ENCODE measurements around the gene MEIOB.

MEIOB gene

GRCh38 chr16:1915732-1916639, 44.0 kb upstream of the MEIOB start:
- Histone ChIP-seq H3K36me3 (no peaks in the 10 kb centered on the region), H3K4me2 (no peak overlapping the region), H3K9me3 (no peaks in the 10 kb centered on the region), H3K9ac (no peak overlapping the region), H3K4me3 (no peak overlapping the region), H3K4me1 (no peaks in the 10 kb centered on the region), H3K27ac (no peak overlapping the region), H4K20me1 (peaks cover 40% of the 10 kb centered on the region; the same call in 1 of the 2 replicates), H3K27me3 (peaks cover 81% of the 10 kb centered on the region)
- TF ChIP-seq Cebpa-rat (IDR thresholded peaks at IDR 0.05): no peak

- H3K9ac ChIP-seq: no peak overlapping the region
- no peak for TF ChIP-seq Cebpa-rat (IDR thresholded peaks at IDR 0.05)
- no peak overlapping the region for H3K4me3 ChIP-seq
- no peak overlapping the region for H3K27ac ChIP-seq
- peaks cover 71% of the 10 kb centered on the region for H3K27me3 ChIP-seq
- no peak overlapping the region for H3K4me2 ChIP-seq
- H3K36me3 ChIP-seq: no peaks in the 10 kb centered on the region
- no peaks in the 10 kb centered on the region for H3K9me3 ChIP-seq
- H4K20me1 ChIP-seq: peaks cover 33% of the 10 kb centered on the region; the same call in 1 of the 2 replicates
- no peaks in the 10 kb centered on the region for H3K4me1 ChIP-seq
These were observed 43.0 kb upstream of the MEIOB start for GRCh38 chr16:1914988-1915387.

- Histone ChIP-seq H3K4me3 (no peak overlapping the region), H4K20me1 (peaks cover 24% of the 10 kb centered on the region; the same call in 1 of the 2 replicates), H3K36me3 (no peaks in the 10 kb centered on the region), H3K27me3 (peaks cover 67% of the 10 kb centered on the region), H3K4me1 (no peaks in the 10 kb centered on the region), H3K9me3 (no peaks in the 10 kb centered on the region), H3K4me2 (no peak overlapping the region), H3K27ac (no peak overlapping the region), H3K9ac (no peak overlapping the region)
- TF ChIP-seq Cebpa-rat (IDR thresholded peaks at IDR 0.05): no peak
These were observed 42.2 kb upstream of the MEIOB start for GRCh38 chr16:1914084-1914608.

GRCh38 chr16:1913327-1914083, 41.5 kb upstream of the MEIOB start:
- Histone ChIP-seq H4K20me1 (peaks cover 18% of the 10 kb centered on the region; the same call in 1 of the 2 replicates), H3K36me3 (no peaks in the 10 kb centered on the region), H3K9me3 (no peaks in the 10 kb centered on the region), H3K4me1 (no peaks in the 10 kb centered on the region), H3K9ac (no peak overlapping the region), H3K27ac (no peak overlapping the region), H3K4me2 (no peak overlapping the region), H3K4me3 (no peak overlapping the region), H3K27me3 (peaks cover 67% of the 10 kb centered on the region)
- no peak for TF ChIP-seq Cebpa-rat (IDR thresholded peaks at IDR 0.05)

- TF ChIP-seq Cebpa-rat (IDR thresholded peaks at IDR 0.05): no peak
- H3K36me3 ChIP-seq: no peaks in the 10 kb centered on the region
- H3K4me3 ChIP-seq: no peak overlapping the region
- no peak overlapping the region for H3K4me2 ChIP-seq
- peaks cover 67% of the 10 kb centered on the region for H3K27me3 ChIP-seq
- no peaks in the 10 kb centered on the region for H3K9me3 ChIP-seq
- H3K4me1 ChIP-seq: no peaks in the 10 kb centered on the region; the same call in 1 of the 2 replicates
- H3K27ac ChIP-seq: no peak overlapping the region
- peaks cover 11% of the 10 kb centered on the region; the same call in 1 of the 2 replicates for H4K20me1 ChIP-seq
- H3K9ac ChIP-seq: no peak overlapping the region
These were observed 40.2 kb upstream of the MEIOB start for GRCh38 chr16:1912215-1912543.

- H3K9me3 ChIP-seq: no peaks in the 10 kb centered on the region
- H3K36me3 ChIP-seq: no peaks in the 10 kb centered on the region
- no peak overlapping the region for H3K27ac ChIP-seq
- no peak overlapping the region for H3K4me2 ChIP-seq
- no peak overlapping the region for H3K4me3 ChIP-seq
- H3K4me1 ChIP-seq: no peaks in the 10 kb centered on the region; the same call in 1 of the 2 replicates
- H3K9ac ChIP-seq: no peak overlapping the region
- peaks cover 67% of the 10 kb centered on the region for H3K27me3 ChIP-seq
- peaks cover 6% of the 10 kb centered on the region; the same call in 1 of the 2 replicates for H4K20me1 ChIP-seq
- TF ChIP-seq Cebpa-rat (IDR thresholded peaks at IDR 0.05): no peak
These were observed 39.7 kb upstream of the MEIOB start for GRCh38 chr16:1911467-1912214.

- H4K20me1 ChIP-seq: no peaks in the 10 kb centered on the region
- H3K27ac ChIP-seq: no peak overlapping the region
- no peak overlapping the region for H3K4me3 ChIP-seq
- no peak for TF ChIP-seq Cebpa-rat (IDR thresholded peaks at IDR 0.05)
- H3K4me1 ChIP-seq: peaks cover 7% of the 10 kb centered on the region
- peaks cover 54% of the 10 kb centered on the region for H3K27me3 ChIP-seq
- no peaks in the 10 kb centered on the region for H3K9me3 ChIP-seq
- H3K4me2 ChIP-seq: no peak overlapping the region
- no peaks in the 10 kb centered on the region for H3K36me3 ChIP-seq
- no peak overlapping the region for H3K9ac ChIP-seq
These were observed 37.7 kb upstream of the MEIOB start for GRCh38 chr16:1909561-1910231.

- Histone ChIP-seq H3K36me3 (no peaks in the 10 kb centered on the region), H3K9me3 (no peaks in the 10 kb centered on the region), H3K27ac (no peak overlapping the region), H3K4me3 (no peak overlapping the region), H3K9ac (no peak overlapping the region), H3K4me1 (peaks cover 14% of the 10 kb centered on the region), H3K4me2 (no peak overlapping the region), H4K20me1 (no peaks in the 10 kb centered on the region), H3K27me3 (peaks cover 47% of the 10 kb centered on the region)
- no peak for TF ChIP-seq Cebpa-rat (IDR thresholded peaks at IDR 0.05)
These were observed 37.0 kb upstream of the MEIOB start for GRCh38 chr16:1908983-1909382.

- H3K27me3 ChIP-seq: peaks cover 39% of the 10 kb centered on the region
- peaks cover 19% of the 10 kb centered on the region for H3K4me1 ChIP-seq
These were observed 36.2 kb upstream of the MEIOB start for GRCh38 chr16:1908184-1908583.

More at GRCh38 chr16:1908184-1908583, 36.2 kb upstream of the MEIOB start:
- no peak for TF ChIP-seq Cebpa-rat (IDR thresholded peaks at IDR 0.05)
- no peak overlapping the region for H3K27ac ChIP-seq
- no peaks in the 10 kb centered on the region for H4K20me1 ChIP-seq
- H3K4me2 ChIP-seq: peak overlapping the region; percentile 22
- no peak overlapping the region for H3K4me3 ChIP-seq
- no peaks in the 10 kb centered on the region for H3K9me3 ChIP-seq
- H3K36me3 ChIP-seq: no peaks in the 10 kb centered on the region
- H3K9ac ChIP-seq: no peak overlapping the region

Measured in BLaER1 (cell line).